Stimulated activated CD8-positive, alpha-beta memory T cell treated with anti-CD3 and anti-CD28 coated beads, Interleukin-15, amount 100 ng/mL, for 4 hours (primary cell): Measurements from ENCODE around the gene FOXB2.
"Not testable (repeated sequence)": the region's sequence is repeated elsewhere in the genome, so short reads cannot be mapped to it uniquely, and the experiment has no call there.

Source experiments
- DNase-seq, 2 donors: peaks; one replicate each; pipeline ENCODE4 v3.0.0-alpha.2; 2020; ENCODE audit warnings: low read depth in 2 of 2

The FOXB2 gene

DNA sequence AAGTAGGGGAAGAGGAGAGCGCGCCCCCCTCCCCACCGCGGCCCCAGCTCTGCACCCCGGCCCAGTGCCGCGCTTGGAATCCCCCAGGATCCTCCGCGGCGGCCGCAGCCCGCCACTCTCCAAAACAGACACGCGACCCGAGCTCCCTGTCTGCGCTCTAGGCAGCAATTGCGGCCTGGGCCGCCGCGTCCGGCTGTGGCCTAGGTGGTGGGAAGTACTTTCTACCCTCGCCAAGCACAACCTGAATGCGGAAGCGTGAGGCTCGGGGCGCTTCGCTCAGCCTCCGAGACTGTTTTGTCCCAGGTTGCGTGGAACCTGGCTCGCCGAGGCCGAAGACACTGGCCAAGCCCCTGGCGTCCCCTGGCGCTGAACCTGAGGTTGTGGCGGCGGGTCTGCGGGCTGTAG lies 3.3 kb upstream of the FOXB2 start:
- no peak for DNase-seq

GRCh38 chr9:77016526-77017504 lies 2.6 kb upstream of the FOXB2 start:
- no peak for DNase-seq

DNA sequence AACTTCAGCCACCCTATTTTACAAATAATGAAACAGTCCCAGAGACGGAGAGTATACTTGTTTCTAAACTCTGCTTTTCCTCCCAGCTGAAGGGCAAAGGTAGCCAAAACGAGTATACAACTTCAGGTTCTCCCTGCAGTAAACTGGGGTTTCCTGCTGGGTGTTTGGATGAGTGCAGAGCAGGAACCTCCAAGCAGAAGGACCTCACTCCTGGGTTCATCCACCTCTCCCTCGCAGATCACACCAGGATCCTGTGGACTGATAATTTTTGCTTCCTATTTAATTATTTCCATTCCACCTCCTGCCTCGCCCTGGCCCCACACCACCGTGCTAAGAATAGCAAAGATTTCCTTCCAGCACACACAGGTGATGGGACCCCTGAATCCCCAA lies 2.0 kb upstream of the FOXB2 start:
- no peak for DNase-seq

- DNase-seq, result no peak
Observed at GRCh38 chr9:77018058-77018968, 1.1 kb upstream of the FOXB2 start.

GRCh38 chr9:77018969-77019235 lies 553 bp upstream of the FOXB2 start:
- DNase-seq, result no peak

DNA sequence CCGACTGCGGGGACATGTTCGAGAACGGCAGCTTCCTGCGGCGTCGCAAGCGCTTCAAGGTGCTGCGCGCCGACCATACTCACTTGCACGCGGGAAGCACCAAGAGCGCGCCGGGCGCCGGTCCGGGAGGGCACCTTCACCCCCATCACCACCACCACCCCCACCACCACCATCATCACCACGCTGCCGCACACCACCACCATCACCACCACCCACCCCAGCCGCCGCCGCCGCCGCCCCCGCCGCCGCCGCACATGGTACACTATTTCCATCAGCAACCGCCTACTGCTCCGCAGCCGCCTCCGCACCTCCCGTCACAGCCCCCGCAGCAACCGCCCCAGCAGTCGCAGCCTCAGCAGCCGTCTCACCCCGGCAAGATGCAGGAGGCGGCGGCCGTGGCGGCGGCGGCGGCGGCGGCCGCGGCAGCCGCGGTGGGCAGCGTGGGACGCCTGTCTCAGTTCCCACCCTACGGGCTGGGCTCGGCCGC lies 514 bp downstream of the FOXB2 start:
- no peak for DNase-seq

DNA sequence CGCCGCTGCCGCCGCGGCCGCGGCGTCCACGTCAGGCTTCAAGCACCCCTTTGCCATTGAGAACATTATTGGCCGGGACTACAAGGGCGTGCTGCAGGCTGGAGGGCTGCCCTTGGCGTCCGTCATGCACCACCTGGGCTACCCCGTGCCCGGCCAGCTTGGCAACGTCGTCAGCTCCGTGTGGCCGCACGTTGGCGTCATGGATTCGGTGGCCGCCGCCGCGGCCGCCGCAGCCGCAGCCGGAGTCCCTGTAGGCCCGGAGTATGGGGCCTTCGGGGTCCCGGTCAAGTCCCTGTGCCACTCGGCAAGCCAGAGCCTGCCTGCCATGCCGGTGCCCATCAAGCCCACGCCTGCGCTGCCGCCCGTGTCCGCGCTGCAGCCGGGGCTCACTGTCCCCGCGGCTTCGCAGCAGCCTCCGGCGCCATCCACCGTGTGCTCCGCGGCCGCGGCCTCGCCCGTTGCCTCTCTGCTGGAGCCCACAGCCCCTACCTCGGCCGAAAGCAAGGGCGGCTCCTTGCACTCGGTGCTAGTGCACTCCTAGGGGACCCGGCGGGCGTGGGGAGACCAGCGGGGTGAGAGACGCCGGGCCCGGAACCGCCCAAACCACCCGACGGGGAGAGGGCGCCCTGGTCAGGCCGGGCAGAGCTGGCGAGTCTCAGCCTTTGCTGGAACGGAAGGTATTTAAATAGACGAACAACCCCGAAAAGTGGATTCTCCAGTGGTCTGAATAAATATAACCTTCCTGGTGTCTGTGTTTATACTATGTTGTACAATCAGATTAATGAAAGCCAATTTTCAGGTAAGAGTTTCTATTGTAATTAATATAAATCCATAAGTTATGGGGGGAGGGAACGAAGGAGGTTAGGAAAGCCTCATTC lies 1.2 kb downstream of the FOXB2 start:
- DNase-seq, result no peak

GRCh38 chr9:77021291-77021894 lies 1.9 kb downstream of the FOXB2 start:
- no peak for DNase-seq

- DNase-seq, result no peak
Observed at GRCh38 chr9:77021922-77022782, 2.7 kb downstream of the FOXB2 start.

- no peak for DNase-seq
Observed at GRCh38 chr9:77022783-77023440, 3.5 kb downstream of the FOXB2 start.

DNA sequence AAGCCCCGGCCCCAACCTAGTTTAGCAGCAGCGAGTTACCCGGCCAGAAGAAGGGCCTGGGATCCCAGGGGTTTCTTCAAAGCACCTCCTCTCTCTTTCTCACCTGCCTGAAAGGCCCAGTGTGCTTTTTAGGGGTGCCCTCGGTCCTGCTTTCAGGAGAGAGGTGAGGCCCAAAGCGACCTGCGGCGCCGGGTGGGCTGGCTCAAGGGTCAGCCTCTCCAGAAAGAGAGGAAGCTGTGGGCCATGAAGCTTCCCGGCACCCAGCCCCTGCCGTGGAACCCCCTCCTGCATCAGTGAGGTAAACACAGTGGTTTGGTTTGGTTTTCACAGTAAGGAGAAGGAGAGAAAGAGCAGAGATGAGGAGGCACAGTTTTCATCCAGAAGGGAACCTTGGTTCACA lies 4.3 kb downstream of the FOXB2 start:
- no peak for DNase-seq

- no peak for DNase-seq
Observed at GRCh38 chr9:77024776-77025545, 5.5 kb downstream of the FOXB2 start.

GRCh38 chr9:77028478-77028877 lies 9.0 kb downstream of the FOXB2 start:
- DNase-seq, result no peak

- DNase-seq, result no peak
Observed at GRCh38 chr9:77030045-77030444, 10.6 kb downstream of the FOXB2 start.

- DNase-seq, result no peak
Observed at GRCh38 chr9:77038281-77039036, 19.0 kb downstream of the FOXB2 start.

DNA sequence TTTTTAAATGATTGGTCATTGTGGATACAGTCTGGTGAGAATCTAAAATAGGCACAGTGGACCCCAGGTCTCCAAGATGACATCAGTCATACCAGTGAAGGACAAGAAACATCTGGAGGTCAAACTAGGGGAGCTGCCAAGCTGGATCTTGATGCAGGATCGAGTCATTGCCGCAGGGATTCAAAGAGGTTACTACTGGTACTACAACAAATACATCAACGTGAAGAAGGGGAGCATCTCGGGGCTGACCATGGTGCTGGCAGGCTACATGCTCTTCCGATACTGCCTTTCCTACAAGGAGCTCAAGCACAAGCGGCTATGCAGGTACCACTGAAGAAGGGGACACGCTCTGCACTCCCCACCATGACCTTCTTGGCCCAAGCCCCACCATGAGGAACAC lies 20.9 kb downstream of the FOXB2 start:
- no peak for DNase-seq

DNA sequence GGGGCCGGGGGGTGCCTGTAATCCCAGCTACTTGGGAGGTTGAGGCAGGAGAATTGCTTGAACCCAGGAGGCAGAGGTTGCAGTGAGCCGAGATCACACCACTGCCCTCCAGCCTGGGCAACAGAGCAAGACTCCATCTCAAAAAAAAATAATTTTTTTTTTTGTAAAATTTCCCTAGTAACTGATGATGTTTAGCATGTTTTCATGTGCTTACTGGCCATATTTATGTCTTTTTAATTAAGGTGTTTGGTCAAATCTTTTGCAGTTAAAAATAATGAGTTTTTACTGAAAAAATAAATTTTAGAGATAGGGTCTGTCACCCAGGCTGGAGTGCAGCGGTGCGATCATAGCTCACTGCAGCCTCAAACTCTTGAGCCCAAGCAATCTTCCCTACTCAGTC lies 24.3 kb downstream of the FOXB2 start:
- DNase-seq, result not testable (repeated sequence)

DNA sequence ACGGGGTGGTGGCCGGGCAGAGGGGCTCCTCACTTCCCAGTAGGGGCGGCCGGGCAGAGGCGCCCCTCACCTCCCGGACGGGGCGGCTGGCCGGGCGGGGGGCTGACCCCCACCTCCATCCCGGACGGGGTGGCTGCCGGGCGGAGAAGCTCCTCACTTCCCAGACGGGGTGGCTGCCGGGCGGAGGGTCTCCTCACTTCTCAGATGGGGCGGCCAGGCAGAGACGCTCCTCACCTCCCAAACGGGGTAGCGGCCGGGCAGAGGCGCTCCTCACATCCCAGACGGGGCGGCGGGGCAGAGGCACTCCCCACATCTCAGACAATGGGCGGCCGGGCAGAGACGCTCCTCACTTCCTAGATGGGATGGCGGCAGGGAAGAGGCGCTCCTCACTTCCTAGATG lies 41.2 kb downstream of the FOXB2 start:
- not testable (repeated sequence) for DNase-seq
